Prostate gland (tissue), 2 donors: ENCODE results near the gene BLOC1S1. TPM values are rescaled to one million over a fixed set of nuclear protein-coding genes. Genes with fewer than 3 reads are reported as not detected.

Experiments used
- DNase-seq: peaks from one replicate; pipeline ENCODE4 v3.0.0-alpha.2; 2019; ENCODE audit warnings: low spot score
- H3K27ac ChIP-seq, 2 donors: fragments of 200-600 bp; sonication (generic); 2 replicates each; pipeline ENCODE4 v1.5.1; 2017 to 2019
- H3K27me3 ChIP-seq: fragments of 200-600 bp; sonication (generic); replicated peaks from 2 replicates; pipeline ENCODE4 v1.5.1; 2019; ENCODE audit not compliant: insufficient read depth
- H3K36me3 ChIP-seq, 2 donors: fragments of 200-600 bp; sonication (generic); 1 replicate in 1 of 2; 2 replicates in 1 of 2; pipeline versions ENCODE4 v1.5.1 to v1.8.1; 2017 to 2019
- H3K4me1 ChIP-seq: fragments of 200-600 bp; sonication (generic); replicated peaks from 2 replicates; pipeline ENCODE4 v1.5.1; 2019
- H3K4me3 ChIP-seq, 2 donors: fragments of 200-600 bp; sonication (generic); 2 replicates each; pipeline ENCODE4 v1.5.1; 2017 to 2019
- H3K9me3 ChIP-seq: fragments of 200-600 bp; sonication (generic); 2 replicates; pipeline ENCODE4 v1.5.1; 2017
- POLR2A ChIP-seq: fragments of 450-650 bp; IDR thresholded peaks from one replicate; pipeline ENCODE4 v1.6.1; 2016; ENCODE audit warnings: antibody characterized with exemption, mild to moderate bottlenecking
- POLR2AphosphoS5 ChIP-seq: sonication (generic); formaldehyde crosslinking; IDR thresholded peaks from one replicate; pipeline ENCODE4 v1.6.1; 2017; ENCODE audit warnings: antibody characterized with exemption
- WGBS: methylation state at CpG from one replicate; pipeline ENCODE4 v1.1.5; 2018; 5-methylcytosine and 5-hydroxymethylcytosine counted together
- intact Hi-C: fragments of 100-400 bp; cut with DNase I; formaldehyde crosslinking; loops from one replicate; pipeline ENCODE4 v1.14.2; 2022
- total RNA-seq, 2 donors: library from RNA; depleted of rRNA; stranded (reverse); fragments of >200 nt; gene quantifications; one replicate each; pipeline ENCODE4 v1.1.0, GENCODE V29; 2016
- TF ChIP-seq, protein P1 (sequence below), 4 experiments: fragments of 200-600 bp in 2 of 4; fragments of 450-650 bp in 2 of 4; sonication (generic) in 2 of 4; IDR thresholded peaks; 1 replicate in 3 of 4; 2 replicates in 1 of 4; pipeline ENCODE4 v1.5.1; 2016 to 2019; ENCODE audit warnings: antibody characterized with exemption in 4 of 4, mild to moderate bottlenecking in 2 of 4, moderate library complexity in 2 of 4

The BLOC1S1 gene
- total RNA-seq, 2 donors from 2014 or later = 151 to 240 TPM

DNA sequence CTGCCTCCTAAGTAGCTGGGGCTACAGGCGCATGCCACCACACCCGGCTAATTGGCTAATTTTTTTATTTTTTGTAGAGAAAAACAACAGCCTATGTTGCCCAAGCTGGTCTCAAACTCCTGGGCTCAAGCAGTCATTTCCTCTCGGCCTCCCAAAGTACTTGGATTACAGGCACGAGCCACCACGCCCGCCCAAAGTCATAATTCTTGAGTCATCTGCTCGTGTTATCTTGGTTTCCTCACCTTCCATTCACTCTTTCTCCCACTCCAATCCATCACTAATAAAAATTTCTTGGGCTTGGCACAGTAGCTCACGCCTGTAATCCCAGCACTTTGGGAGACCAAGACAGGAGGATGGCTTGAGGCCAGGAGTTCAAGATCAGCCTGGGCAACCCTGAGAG, 40.2 kb upstream of the BLOC1S1 start:
- H3K4me1 ChIP-seq = no peaks in the 10 kb centered on the region
- intact Hi-C loops = no loop called here
- no peaks in the 10 kb centered on the region for H3K36me3 ChIP-seq
- H3K9me3 ChIP-seq = no peaks in the 10 kb centered on the region
- no peak overlapping the region for H3K27ac ChIP-seq
- H3K27me3 ChIP-seq = no peaks in the 10 kb centered on the region
- H3K4me3 ChIP-seq = no peak overlapping the region
- DNase-seq = no peak
- 82% methylated on average over 8 of the region's 8 CpGs for WGBS
- TF ChIP-seq, protein P1, sequence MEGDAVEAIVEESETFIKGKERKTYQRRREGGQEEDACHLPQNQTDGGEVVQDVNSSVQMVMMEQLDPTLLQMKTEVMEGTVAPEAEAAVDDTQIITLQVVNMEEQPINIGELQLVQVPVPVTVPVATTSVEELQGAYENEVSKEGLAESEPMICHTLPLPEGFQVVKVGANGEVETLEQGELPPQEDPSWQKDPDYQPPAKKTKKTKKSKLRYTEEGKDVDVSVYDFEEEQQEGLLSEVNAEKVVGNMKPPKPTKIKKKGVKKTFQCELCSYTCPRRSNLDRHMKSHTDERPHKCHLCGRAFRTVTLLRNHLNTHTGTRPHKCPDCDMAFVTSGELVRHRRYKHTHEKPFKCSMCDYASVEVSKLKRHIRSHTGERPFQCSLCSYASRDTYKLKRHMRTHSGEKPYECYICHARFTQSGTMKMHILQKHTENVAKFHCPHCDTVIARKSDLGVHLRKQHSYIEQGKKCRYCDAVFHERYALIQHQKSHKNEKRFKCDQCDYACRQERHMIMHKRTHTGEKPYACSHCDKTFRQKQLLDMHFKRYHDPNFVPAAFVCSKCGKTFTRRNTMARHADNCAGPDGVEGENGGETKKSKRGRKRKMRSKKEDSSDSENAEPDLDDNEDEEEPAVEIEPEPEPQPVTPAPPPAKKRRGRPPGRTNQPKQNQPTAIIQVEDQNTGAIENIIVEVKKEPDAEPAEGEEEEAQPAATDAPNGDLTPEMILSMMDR (IDR thresholded peaks at IDR 0.05) = no peak
- TF ChIP-seq POLR2AphosphoS5 = no peak
- no peak for TF ChIP-seq POLR2A

DNA sequence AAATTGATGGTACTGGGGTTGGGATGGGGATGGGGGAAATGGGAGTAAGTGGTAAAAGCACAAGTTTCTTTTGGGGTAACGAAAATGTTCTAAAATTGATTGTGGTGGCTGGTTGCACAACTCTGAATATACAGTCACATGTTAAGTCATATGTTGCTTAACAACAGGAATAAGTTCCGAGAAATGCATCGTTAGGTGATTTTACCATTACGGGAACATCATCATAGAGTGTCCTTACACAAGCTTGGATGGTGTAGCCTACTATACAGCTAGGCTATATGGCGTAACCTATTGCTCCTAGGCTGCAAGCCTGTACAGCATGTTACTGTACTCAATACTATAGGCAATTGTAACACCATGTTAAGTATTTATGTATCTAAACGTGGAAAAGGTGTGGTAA, 39.1 kb upstream of the BLOC1S1 start:
- H3K27ac ChIP-seq = no peak overlapping the region
- H3K4me3 ChIP-seq = no peak overlapping the region
- intact Hi-C loops = no loop called here
- H3K9me3 ChIP-seq = no peaks in the 10 kb centered on the region
- TF ChIP-seq POLR2AphosphoS5 (no peak), POLR2A (no peak)
- TF ChIP-seq, protein P1 (IDR thresholded peaks at IDR 0.05) = no peak
- WGBS = 71% methylated on average over 6 of the region's 6 CpGs
- H3K36me3 ChIP-seq = no peaks in the 10 kb centered on the region
- H3K27me3 ChIP-seq = no peaks in the 10 kb centered on the region
- no peaks in the 10 kb centered on the region for H3K4me1 ChIP-seq
- DNase-seq = no peak

DNA sequence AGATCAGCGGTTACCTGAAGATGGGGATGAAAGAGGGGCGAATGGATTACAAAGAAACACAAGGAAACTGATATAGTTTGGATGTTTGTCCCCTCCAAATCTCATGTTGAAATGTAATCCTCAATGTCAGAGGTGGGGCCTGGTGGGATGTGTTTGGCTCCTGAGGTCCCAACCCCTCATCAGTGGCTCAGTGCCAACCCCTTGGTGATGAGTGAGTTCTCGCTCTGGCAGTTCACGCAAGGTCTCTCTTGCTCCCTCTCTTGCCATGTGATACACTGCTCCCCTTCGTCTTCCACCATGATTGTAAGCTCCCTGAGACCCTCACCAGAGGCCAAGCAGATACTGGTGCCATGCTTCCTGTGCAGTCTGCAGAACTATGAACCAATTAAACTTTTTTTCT, 36.2 kb upstream of the BLOC1S1 start:
- WGBS = 89% methylated on average over 5 of the region's 5 CpGs
- H3K27ac ChIP-seq = no peak overlapping the region
- no peaks in the 10 kb centered on the region for H3K9me3 ChIP-seq
- H3K36me3 ChIP-seq = no peaks in the 10 kb centered on the region
- no peaks in the 10 kb centered on the region for H3K4me1 ChIP-seq
- intact Hi-C loops = loop anchor here (1.0 kb wide), 1 partner anchor 42 kb away; no protein-coding TSS in a partner anchor
- H3K27me3 ChIP-seq = no peaks in the 10 kb centered on the region
- TF ChIP-seq, protein P1 (IDR thresholded peaks at IDR 0.05) = no peak
- TF ChIP-seq POLR2A (no peak), POLR2AphosphoS5 (no peak)
- no peak for DNase-seq
- no peak overlapping the region for H3K4me3 ChIP-seq

DNA sequence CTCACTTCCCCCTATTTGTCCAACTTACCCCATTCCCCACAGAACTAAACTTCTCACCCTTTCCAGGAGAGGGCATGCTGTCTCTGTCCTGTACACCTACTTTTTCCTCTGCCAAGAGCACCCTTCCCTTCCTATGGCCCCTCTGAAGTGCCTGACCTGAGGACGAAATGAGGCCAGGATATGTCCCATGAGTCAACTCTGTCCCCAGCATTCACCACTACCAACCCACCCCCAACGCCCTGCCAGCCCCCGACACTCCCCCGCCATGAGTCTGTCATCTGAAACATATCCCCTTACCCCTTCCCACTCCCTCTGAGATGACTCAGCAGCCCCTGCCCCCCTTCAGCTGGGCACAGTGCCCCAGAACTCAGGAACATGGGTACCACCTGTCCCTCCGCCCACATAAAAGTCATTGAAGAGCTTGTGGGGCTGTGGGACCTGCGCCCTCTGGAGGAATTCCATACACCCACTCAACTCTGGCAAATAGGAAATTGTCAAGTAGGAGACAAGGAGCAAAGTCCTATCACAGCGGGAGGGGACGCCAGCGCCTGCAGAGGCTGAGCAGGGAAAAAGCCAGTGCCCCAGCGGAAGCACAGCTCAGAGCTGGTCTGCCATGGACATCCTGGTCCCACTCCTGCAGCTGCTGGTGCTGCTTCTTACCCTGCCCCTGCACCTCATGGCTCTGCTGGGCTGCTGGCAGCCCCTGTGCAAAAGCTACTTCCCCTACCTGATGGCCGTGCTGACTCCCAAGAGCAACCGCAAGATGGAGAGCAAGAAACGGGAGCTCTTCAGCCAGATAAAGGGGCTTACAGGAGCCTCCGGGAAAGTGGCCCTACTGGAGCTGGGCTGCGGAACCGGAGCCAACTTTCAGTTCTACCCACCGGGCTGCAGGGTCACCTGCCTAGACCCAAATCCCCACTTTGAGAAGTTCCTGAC, 34.4 kb upstream of the BLOC1S1 start:
- Histone ChIP-seq H3K27me3 (peaks cover 2% of the 10 kb centered on the region), H3K27ac (no peak overlapping the region), H3K4me1 (no peaks in the 10 kb centered on the region), H3K9me3 (no peaks in the 10 kb centered on the region), H3K4me3 (no peak overlapping the region), H3K36me3 (no peaks in the 10 kb centered on the region)
- intact Hi-C loops = no loop called here
- no peak for TF ChIP-seq POLR2AphosphoS5
- TF ChIP-seq, protein P1 (IDR thresholded peaks at IDR 0.05) = peak in 2 of 4 experiments; percentile 3 to 27
- no peak for DNase-seq
- WGBS = 16% methylated on average over 17 of the region's 17 CpGs
